SJCRH30 (cell line): ENCODE results near the gene PODXL2. TPM values are rescaled to one million over a fixed set of nuclear protein-coding genes. Genes with fewer than 3 reads are reported as not detected.

ENCODE experiments used
- DNase-seq, 2 experiments: peaks; one replicate each; pipeline ENCODE4 v3.0.0-alpha.2; 2015 to 2020
- H3K27ac ChIP-seq: fragments of 250-450 bp; sonication (Bioruptor Pico); 2 replicates; pipeline ENCODE4 v1.5.1; 2020; ENCODE audit warnings: mild to moderate bottlenecking, moderate library complexity
- H3K27me3 ChIP-seq: fragments of 250-450 bp; sonication (Bioruptor Pico); 2 replicates; pipeline ENCODE4 v1.5.1; 2020; ENCODE audit warnings: mild to moderate bottlenecking, moderate library complexity
- H3K36me3 ChIP-seq: fragments of 250-450 bp; sonication (Bioruptor Pico); 2 replicates; pipeline ENCODE4 v1.5.1; 2020; ENCODE audit warnings: mild to moderate bottlenecking, moderate library complexity
- H3K4me1 ChIP-seq: fragments of 250-450 bp; sonication (Bioruptor Pico); 2 replicates; pipeline ENCODE4 v1.5.1; 2020; ENCODE audit warnings: mild to moderate bottlenecking, moderate library complexity
- H3K4me3 ChIP-seq: fragments of 250-450 bp; sonication (Bioruptor Pico); 2 replicates; pipeline ENCODE4 v1.5.1; 2020; ENCODE audit warnings: mild to moderate bottlenecking, moderate library complexity
- H3K9me3 ChIP-seq: fragments of 250-450 bp; sonication (Bioruptor Pico); replicated peaks from 2 replicates; pipeline ENCODE4 v1.5.1; 2020; ENCODE audit warnings: mild to moderate bottlenecking, moderate library complexity
- total RNA-seq: library from RNA; depleted of rRNA; stranded (reverse); fragments of >200 nt; shearing (Covaris generic); gene quantifications from 2 replicates; pipeline ENCODE4 v1.2.3, GENCODE V29; 2014

PODXL2 gene
- total RNA-seq, 1 experiment from 2014 or later: 10.7 TPM

DNA sequence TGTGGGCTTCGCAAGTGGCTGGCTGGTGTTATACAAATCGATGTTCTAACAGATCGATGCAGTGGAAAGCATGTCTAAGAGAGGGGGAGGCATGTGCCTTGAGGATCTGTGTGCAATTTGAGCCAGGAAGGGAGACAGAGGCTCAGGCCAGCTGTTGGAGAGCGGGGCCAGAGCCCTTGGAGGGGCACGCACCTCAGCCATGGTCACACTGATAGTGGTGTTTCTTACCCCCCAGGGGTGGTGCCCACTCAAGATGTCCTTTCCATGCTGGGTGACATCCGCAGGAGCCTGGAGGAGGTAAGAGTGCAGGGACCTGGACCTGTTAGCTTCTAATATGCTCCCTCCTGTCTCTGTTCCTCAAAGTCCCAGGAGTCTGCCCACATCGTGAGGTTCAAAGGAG, 39.9 kb downstream of the PODXL2 start:
- Histone ChIP-seq H3K27ac (no peak overlapping the region), H3K4me1 (no peaks in the 10 kb centered on the region), H3K36me3 (no peaks in the 10 kb centered on the region), H3K9me3 (no peaks in the 10 kb centered on the region), H3K27me3 (no peaks in the 10 kb centered on the region), H3K4me3 (no peak overlapping the region)
- no peak for DNase-seq

DNA sequence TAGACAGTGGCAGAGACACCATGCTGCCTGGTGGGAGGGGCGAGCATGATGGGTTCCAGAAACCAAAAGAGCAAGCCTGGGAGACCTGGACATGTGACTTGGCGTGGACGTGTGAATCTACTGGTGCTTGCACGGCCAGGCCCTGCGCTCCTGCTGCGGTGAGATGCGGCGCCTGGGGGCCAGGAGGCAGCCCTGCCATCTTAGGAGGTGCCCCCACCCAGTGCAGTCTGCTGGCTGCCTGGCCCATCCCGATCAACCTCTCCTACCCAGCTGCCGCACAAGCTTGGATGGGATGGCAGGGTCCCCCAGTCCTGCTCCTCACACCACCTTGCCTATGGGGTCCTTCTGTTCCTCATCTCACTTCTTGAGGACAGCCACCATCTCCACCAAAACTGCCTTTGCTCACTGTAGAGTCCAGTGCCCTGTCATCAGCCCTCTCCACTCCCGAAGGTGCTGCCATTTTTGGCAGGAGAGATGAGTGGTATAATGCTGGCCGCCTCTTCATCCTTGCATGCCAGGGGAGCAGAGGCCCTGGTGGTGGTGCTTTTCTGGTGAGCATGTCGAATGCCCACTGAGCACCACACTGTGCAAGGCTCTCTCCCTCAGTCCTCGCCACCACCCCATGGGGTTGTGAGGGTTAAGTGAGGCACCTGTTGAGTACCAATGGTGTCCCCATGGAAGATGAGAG, 40.7 kb downstream of the PODXL2 start:
- no peaks in the 10 kb centered on the region for H3K36me3 ChIP-seq

DNA sequence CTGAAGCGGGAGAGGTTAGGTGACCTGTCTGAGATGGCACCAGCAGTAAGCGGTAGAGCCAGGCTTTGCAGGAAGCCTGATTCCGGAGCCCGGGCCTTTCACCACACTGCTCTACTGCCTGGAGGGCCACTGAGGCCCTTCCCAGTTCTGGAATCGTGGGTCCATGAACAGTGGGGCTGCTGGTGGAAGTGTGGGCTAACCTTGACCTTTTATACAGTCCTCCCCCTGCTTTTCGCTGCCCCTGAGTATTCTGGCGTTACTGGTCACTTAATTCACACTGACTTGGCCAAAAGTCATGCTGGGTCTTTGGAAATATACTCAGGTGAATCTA, 41.2 kb downstream of the PODXL2 start:
- no peaks in the 10 kb centered on the region for H3K27me3 ChIP-seq
- H3K4me1 ChIP-seq: no peaks in the 10 kb centered on the region
- H3K9me3 ChIP-seq: no peaks in the 10 kb centered on the region
- no peak for DNase-seq
- no peaks in the 10 kb centered on the region for H3K36me3 ChIP-seq
- no peak overlapping the region for H3K4me3 ChIP-seq
- H3K27ac ChIP-seq: no peak overlapping the region

More for the DNA sequence above, 40.7 kb downstream of the PODXL2 start:
- Histone ChIP-seq H3K9me3 (no peaks in the 10 kb centered on the region), H3K4me1 (no peaks in the 10 kb centered on the region), H3K27ac (no peak overlapping the region), H3K27me3 (no peaks in the 10 kb centered on the region), H3K4me3 (no peak overlapping the region)
- no peak for DNase-seq

DNA sequence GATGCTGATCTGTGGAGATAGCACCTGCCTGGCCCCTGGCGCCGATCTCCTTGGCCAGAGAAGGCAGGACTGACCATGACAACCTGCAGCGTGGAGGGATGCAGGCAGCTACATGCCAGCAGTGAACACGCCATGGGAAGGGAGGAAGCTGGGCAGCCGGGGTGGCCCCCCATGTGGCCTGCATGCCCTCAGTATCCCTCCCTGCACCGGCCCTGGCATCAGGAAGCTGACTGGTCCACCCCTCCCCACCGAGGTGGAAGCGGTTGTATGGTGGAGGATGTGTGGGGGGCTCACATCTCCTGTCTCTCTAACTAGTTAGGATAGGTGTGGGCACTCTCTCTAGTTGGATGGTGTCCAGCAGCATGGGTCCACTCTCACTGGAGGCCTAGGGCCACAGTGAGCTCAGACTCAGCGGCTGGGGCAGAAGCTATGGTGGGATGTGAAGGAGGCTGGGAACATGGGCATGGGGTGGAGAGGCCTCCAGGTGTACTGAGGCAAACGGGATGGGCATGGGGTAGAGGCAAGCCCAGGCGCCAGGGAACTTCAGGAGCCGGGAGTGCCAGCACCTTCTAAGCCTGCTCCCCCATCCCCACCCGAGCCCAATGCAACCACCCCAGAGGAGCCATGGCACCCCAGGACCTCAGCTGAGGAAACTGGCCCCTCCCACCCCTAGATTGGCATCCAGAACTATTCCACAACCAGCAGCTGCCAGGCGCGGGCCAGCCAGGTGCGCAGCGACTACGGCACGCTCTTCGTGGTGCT, 42.0 kb downstream of the PODXL2 start:
- Histone ChIP-seq H3K4me3 (no peak overlapping the region), H3K27me3 (no peaks in the 10 kb centered on the region), H3K27ac (no peak overlapping the region), H3K9me3 (no peaks in the 10 kb centered on the region), H3K4me1 (no peaks in the 10 kb centered on the region), H3K36me3 (no peaks in the 10 kb centered on the region)
- no peak for DNase-seq

DNA sequence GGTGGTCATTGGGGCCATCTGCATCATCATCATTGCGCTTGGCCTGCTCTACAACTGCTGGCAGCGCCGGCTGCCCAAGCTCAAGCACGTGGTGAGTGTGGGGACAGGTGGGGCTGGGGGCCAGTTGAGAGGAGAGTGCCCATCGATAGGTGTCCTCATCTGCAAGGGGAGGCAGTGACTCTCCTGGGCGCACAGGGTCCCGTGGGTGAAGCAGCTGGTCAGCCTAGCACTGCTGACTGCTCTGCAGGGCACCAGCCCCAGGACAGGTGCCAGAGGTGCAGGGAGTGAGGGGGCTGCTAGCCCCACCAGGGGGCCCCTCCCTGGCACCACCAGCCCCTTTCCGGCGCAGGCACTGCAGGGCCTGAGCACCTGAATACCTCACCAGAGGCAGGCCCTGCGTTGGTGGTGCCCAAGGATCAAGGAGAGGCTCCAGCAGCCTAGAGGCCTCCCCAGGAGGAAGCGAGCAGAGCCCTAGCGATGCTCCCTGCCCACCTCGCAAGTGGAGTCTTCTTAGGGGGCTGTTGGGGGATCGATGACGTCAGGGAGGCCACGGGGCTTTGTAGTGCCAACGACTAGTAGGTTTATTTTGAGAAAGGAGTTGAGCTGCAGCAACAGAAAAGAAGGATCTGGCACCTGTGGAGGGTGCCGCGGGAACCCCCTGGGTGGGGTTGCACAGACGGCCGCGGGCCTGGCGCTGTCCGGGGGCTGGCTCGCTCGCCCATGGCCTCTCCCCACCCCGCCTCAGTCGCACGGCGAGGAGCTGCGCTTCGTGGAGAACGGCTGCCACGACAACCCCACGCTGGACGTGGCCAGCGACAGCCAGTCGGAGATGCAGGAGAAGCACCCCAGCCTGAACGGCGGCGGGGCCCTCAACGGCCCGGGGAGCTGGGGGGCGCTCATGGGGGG, 42.8 kb downstream of the PODXL2 start:
- no peaks in the 10 kb centered on the region for H3K9me3 ChIP-seq
- H3K4me3 ChIP-seq: peak overlapping the region; percentile 75
- H3K27me3 ChIP-seq: no peaks in the 10 kb centered on the region
- peak overlapping the region; percentile 80 for H3K27ac ChIP-seq
- H3K36me3 ChIP-seq: no peaks in the 10 kb centered on the region
- no peaks in the 10 kb centered on the region for H3K4me1 ChIP-seq
- peak in 1 of 2 experiments; percentile 50 for DNase-seq

DNA sequence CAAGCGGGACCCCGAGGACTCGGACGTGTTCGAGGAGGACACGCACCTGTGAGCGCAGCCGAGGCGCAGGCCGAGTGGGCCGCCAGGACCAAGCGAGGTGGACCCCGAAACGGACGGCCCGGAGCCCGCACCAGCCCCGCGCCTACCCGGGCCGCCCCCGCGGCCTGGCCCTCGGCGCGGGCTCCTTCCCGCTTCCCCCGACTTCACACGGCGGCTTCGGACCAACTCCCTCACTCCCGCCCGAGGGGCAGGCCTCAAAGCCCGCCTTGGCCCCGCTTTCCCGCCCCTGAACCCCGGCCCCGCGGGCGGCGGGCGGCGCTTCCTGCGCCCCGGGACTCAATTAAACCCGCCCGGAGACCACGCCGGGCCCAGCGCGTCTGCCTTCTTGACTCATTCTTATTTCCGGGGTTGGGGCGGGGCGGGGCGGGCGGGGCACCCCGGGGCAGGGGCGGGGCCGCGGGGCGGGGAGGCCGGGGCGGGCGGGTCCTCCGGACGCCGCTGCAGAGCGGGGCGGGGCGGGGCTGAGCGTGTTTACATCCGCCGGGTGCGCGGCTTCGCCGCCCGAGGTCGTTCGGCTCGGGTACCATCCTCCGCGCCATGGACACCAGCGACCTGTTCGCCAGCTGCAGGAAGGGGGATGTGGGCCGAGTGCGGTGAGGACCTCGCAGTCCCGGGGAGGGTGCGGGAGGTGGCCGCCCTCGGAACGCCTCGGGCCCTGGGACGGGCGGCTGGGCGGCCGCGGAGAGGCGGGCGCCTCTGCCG, 43.6 kb downstream of the PODXL2 start, which contains the start of gene ABTB1:
Gene ABTB1 (plus strand): TSS at position 524 of the 762 bp plus-strand sequence. CDS start 74 bp downstream, at position 598.
- Histone ChIP-seq H3K4me3 (peak within 1 kb of the TSS; percentile 75), H3K27me3 (no peaks in the 10 kb centered on the region), H3K4me1 (no peaks in the 10 kb centered on the region), H3K27ac (peak within 1 kb of the TSS; percentile 80), H3K9me3 (no peaks in the 10 kb centered on the region), H3K36me3 (no peaks in the 10 kb centered on the region)
- peak; percentile 85 to 88 for DNase-seq

DNA sequence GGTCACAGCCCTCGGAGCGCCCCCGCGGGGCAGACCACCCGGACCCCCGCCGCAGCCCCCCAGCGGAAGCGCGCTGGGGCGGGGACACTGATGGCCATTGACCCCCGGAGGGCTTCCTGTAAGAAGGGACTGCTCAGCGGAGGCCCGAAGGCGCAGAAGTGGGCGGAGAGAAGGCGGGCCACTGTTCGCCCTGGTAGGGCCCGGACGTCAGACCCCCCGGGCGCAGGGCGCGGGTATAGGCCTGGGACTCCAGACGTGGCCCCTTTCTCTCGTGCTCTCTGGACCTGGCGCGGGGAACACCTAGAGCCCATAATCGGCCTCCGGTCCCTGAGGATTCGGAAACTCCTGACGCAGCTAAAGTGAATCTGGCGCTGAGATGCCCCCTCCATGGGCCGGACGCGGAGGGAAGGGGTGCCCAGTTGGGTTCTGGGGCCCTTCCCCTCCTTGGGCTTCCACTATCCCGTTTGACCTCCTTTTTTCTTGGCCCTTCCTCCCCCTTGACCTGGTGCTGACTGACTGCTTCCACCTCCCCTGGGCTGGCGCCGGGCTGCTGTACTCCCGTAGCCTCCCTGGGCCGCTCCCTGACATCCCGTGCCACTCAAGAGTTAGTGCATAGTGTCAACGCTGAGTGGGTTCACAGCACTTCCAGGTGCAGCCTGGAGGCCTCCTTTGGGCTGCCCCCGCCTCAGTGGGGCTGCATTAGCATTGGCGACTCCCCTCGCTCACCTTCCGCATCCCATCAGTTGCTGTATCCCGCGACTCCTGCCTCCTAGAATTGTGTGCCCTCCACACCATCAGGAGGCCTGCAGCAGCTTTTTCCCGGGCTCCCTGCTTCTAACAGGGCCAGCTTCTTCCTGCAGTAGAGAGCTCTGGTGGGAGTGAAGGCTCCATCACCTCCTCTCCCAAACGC, 44.5 kb downstream of the PODXL2 start:
- no peak overlapping the region for H3K27ac ChIP-seq
- peak; percentile 60 to 67 for DNase-seq
- no peaks in the 10 kb centered on the region for H3K4me1 ChIP-seq
- no peaks in the 10 kb centered on the region for H3K9me3 ChIP-seq
- peak overlapping the region; percentile 75 for H3K4me3 ChIP-seq
- no peaks in the 10 kb centered on the region for H3K36me3 ChIP-seq
- H3K27me3 ChIP-seq: no peaks in the 10 kb centered on the region

DNA sequence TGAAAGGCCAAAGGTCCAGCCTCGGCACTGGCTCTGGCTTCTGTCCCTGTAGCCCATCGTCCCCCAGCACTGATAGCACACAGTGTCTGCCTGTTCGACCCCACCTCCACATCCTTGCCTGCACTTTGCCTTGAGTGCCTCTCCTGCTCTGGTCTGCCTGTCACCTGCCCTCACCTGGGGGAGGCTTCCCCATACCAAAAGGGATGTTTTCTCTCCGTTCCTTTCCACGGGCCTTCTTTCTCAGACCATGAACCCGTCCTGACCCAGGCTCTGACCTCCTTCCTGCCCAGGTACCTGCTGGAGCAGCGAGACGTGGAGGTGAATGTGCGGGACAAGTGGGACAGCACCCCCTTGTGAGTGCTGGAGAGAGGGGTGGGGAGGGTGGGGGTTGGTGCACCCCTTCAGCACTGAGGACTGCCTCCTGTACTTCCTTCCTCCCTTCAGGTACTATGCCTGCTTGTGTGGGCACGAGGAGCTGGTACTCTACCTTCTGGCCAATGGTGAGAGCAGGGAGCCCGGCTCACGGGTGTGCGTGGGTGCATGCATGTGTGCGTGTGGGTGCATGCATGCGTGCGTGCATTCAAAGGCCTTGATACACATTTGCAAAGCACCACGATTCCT, 45.2 kb downstream of the PODXL2 start:
- Histone ChIP-seq H3K4me3 (no peak overlapping the region), H3K36me3 (no peaks in the 10 kb centered on the region), H3K4me1 (no peaks in the 10 kb centered on the region), H3K27me3 (no peaks in the 10 kb centered on the region), H3K9me3 (no peaks in the 10 kb centered on the region), H3K27ac (no peak overlapping the region)
- no peak for DNase-seq

DNA sequence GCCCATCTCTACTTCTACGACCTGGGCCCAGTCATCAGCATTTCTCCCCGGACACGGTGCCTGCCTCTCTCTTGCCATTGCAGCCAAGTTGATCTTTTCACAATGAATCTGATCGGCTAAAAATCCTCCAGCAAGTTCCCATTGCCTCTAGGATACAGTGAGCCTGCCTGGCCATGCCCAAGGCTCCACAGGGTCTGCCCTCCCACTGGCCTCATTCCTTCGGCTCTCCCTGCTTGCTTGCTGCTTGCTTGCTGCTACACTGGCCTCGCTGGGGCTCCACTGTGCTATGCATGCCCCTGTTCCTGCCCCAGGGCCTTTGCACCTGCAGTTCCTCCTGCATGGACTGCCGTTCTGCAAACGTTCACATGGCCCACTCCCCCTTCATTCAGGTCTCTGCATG, 45.8 kb downstream of the PODXL2 start:
- Histone ChIP-seq H3K36me3 (no peaks in the 10 kb centered on the region), H3K4me1 (no peaks in the 10 kb centered on the region), H3K9me3 (no peaks in the 10 kb centered on the region), H3K4me3 (no peak overlapping the region), H3K27ac (no peak overlapping the region), H3K27me3 (no peaks in the 10 kb centered on the region)
- no peak for DNase-seq

DNA sequence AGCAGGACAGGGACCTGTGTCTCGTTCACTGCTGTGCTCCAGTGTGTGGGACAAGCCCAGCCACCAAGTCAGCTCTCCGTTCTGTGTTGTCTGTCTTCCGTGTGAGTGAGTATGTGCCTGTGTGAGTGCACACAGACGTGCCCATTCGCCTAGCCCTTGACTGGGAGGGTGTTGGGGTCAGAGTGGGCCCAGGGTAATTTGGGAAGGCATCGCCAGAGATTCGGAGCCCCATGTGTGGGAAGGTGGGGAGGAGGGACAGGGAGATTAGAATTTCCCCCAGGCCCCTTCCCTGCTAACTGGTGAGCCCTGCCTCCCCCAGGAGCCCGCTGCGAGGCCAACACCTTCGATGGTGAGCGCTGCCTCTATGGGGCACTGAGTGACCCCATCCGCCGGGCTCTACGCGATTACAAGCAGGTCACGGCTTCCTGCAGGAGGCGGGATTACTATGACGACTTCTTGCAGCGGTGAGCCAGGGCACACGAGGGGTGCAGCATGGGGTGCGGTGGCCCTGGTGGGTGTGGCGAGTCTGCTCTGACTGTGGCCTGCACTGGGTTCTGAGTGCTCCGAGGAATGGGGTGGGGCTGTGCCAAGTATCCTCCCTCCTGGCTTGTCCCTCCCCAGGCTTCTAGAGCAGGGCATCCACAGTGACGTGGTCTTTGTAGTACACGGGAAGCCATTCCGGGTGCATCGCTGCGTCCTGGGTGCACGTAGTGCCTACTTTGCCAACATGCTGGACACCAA, 46.8 kb downstream of the PODXL2 start:
- no peak overlapping the region for H3K27ac ChIP-seq
- no peak for DNase-seq
- no peaks in the 10 kb centered on the region for H3K27me3 ChIP-seq

DNA sequence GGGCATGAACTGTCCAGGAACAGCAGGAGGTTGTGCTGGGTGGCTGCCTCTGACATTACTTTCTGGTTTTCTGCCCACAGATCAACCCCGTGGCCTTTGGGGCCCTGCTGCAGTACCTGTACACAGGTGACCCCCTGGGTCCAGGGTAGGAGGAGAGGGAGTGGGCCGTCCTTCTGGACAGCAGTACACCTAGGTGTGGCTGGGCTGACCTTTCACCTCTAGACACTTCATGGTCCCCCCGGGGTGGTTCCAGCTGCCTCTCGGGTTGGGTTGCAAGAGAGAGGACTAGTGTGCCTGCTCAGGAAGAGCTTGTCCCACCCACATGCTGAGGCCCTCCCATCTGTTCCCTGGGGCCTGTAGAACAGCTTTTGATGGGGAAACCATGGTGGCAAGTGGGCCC, 47.5 kb downstream of the PODXL2 start:
- Histone ChIP-seq H3K9me3 (no peaks in the 10 kb centered on the region), H3K36me3 (no peaks in the 10 kb centered on the region), H3K27me3 (no peaks in the 10 kb centered on the region), H3K27ac (no peak overlapping the region), H3K4me3 (no peak overlapping the region), H3K4me1 (peaks cover 5% of the 10 kb centered on the region)
- DNase-seq: no peak

More for the DNA sequence above, 46.8 kb downstream of the PODXL2 start:
- Histone ChIP-seq H3K36me3 (no peaks in the 10 kb centered on the region), H3K9me3 (no peaks in the 10 kb centered on the region), H3K4me3 (no peak overlapping the region), H3K4me1 (no peaks in the 10 kb centered on the region)

DNA sequence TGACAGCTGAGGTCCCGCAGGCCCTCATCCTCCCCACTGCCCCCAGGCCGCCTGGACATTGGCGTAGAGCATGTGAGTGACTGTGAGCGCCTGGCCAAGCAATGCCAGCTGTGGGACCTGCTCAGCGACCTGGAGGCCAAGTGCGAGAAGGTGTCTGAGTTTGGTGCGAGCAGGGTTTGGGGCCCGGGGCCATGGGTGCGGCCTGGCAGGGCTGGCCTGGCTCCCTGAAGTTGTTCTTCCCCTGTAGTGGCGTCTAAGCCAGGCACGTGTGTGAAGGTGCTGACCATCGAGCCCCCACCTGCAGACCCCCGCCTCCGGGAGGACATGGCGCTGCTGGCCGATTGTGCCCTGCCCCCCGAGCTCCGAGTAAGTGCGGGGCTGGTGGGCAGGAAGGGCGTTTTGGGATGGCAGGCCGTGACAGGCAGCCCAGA, 48.0 kb downstream of the PODXL2 start:
- no peaks in the 10 kb centered on the region for H3K9me3 ChIP-seq
- peaks cover 10% of the 10 kb centered on the region for H3K4me1 ChIP-seq
- H3K36me3 ChIP-seq: no peaks in the 10 kb centered on the region
- no peak overlapping the region for H3K4me3 ChIP-seq
- no peak overlapping the region for H3K27ac ChIP-seq
- no peaks in the 10 kb centered on the region for H3K27me3 ChIP-seq
- DNase-seq: no peak
